IPS-NIHi11 (cell line): ENCODE measurements around the gene EFEMP1.

ENCODE experiments used
- DNase-seq: peaks from one replicate; pipeline ENCODE4 v3.0.0; 2012; ENCODE audit warnings: mixed read lengths, low spot score

EFEMP1 gene

GRCh38 chr2:55923091-55923981 lies at the start of gene EFEMP1:
TSS of gene EFEMP1 (minus strand) at chr2:55923782. CDS start at chr2:55922440, 1,342 bp downstream.
- DNase-seq, result peak; percentile 80

DNA sequence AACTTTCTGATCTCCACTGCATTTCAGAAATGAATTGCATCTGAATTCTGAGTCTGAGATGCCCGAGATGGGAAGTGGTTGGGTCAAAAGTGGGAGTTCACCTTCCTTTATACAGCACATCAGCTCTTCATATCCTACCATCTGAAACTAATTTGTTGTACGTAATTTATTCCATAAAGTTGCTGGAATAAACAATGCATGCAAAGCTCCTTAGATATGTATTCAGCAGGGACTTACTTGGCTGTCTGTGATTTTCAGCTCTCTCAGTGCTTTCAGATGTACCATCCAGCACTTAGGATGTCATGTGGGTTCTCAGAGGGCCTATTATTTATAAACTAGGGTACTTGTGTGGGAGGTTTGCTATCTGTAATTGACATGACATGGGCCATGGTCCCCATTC lies 46.9 kb upstream of the EFEMP1 start:
- DNase-seq, result no peak

GRCh38 chr2:55968941-55969340 lies 45.4 kb upstream of the EFEMP1 start:
- no peak for DNase-seq

DNA sequence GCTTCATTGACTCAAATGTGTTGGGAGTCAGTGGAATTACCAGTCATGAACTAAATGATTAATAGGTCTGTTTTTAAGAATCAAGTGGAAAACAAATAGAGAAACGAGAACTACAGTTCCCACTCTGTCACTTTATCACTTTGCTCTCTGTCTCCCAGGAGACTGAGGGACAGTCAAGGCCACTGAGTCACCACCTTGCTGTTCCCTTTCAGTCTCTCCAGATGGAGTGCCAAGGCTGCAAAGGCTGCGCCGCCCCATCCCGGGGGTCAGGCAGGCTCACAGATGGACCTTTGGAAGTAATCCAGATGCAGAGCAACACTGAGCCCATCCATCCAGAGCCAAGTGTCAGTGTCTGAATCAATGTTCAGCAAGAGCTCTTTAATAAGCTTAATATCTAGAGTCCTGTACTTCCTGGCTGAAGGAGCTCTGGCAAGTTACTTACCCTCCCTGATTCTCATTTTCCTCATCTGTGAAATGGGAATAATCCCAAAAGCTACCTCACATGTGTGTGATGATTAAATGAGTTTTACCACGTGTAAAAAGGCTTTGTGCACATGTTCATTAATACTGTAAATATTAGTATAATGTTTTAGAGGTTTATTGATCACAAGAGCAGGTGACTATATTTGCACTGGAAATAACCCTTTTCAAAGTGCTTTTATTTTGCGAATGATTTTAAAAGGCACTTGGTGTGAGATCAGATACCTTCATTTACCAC lies 43.0 kb upstream of the EFEMP1 start:
- DNase-seq, result no peak

GRCh38 chr2:55965966-55966365 lies 42.4 kb upstream of the EFEMP1 start:
- DNase-seq, result no peak

DNA sequence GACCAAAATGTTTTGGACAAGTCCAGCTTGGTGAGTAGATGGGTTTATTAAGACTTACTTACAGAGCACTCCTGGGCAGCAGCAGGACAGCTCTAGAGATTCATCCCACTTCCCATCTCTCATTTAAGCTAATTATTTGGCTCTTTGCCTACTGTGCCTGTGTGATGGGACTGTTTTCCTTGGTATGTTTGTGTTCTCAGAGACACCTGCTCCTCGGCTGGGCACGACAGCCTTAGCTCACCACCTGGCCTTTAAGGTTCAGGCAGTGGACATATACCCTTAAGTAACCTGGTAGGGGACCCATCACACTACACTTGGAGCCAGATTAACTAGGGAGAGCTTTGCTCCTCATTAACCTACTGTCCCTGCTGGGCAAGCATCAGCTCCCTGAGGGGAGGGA lies 41.7 kb upstream of the EFEMP1 start:
- DNase-seq, result no peak

- DNase-seq, result no peak
Measured at GRCh38 chr2:55962915-55963314, 39.3 kb upstream of the EFEMP1 start.

GRCh38 chr2:55961318-55961911 lies 37.8 kb upstream of the EFEMP1 start:
- DNase-seq, result peak; percentile 43

DNA sequence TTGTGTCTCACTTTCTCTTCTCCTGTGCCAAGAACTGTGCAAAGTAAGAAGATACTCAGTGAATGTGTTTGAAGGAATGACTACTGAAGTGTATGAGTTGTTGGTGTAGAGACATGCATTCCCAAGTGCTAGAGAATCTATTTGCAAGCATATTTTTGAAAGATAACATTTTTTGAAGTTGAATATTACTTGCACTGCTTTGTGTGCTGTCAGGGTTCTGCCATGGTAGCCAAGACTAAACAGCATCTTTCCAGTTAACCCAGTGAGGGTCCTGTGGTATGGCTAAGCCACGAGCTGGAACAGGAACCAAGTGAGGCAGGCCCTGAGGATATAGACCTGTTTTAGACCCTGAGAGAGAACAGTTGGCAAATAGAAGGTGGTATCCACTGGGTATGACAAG lies 35.2 kb upstream of the EFEMP1 start:
- no peak for DNase-seq

DNA sequence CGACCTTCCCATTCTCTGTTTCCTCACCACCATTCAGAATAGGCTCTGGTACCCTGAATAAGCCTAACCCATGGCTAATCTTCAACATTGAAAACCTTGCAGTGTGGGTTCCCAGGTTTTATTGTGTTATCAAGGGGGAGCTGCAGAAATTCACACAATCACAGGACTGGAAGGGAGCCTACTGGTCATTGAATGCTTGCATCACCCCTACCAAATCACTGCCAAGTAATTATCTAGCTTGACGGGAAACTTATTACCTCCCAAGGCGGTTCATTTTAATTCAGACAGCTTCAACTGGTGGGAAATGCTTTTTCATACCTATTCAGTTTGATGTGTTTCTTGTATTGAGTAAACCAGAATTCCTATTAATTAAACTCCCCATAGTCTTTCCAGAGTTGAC lies 33.6 kb upstream of the EFEMP1 start:
- no peak for DNase-seq

DNA sequence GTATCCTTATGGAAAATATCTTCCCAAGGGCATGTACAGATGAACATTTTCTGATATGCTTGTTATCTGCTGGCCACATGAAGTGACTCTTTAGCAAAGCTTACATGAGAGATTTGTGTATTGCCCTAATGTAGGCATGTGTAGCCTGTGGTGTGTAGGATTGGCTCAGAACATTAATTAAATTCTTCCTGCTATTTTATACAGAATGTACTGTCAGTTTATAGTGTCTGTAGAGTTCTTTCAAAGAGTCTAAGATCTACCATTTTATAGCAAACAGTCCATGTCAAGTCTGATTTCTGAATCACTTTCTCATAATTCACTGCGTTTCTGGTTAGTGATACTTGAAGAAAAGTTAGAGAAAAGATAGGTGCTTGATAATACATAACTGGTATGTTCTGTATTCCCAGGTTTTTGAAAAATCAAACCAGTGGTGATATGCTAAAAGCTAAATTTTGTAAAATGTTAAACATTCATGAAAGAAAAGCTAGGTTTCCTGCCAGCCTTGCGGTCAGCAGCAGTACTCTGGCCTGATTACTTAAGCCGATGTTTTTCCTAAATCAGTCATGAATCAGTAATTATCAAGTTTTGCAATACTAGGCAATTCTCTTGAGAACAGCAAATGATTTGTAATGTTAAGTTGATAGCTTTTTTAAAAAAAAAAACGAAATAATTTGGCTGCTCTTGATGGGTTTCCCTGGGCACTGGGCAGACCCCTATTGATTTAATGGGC lies 30.9 kb upstream of the EFEMP1 start:
- DNase-seq, result no peak

- DNase-seq, result no peak
Measured at GRCh38 chr2:55952415-55952814, 28.8 kb upstream of the EFEMP1 start.

DNA sequence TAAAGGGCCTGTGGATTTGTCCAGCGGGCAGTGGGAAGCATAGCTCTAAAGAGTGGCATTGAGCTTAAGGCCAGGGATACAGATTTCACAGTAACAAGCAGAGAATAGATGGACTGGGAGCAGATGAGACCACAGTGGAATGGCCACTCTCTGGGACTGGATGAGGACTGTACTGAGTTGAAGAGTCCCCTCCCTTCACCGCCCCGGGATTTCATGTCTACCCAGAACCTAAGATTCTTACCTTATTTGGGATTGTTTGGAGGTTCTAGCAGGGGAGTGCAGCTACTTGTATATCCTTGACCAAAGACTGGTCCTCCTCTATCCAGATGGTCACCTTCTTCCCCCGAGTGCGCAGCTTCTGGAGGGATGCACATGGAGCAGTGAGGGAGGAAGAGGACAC lies 28.0 kb upstream of the EFEMP1 start:
- no peak for DNase-seq

GRCh38 chr2:55949613-55950012 lies 26.0 kb upstream of the EFEMP1 start:
- DNase-seq, result no peak

DNA sequence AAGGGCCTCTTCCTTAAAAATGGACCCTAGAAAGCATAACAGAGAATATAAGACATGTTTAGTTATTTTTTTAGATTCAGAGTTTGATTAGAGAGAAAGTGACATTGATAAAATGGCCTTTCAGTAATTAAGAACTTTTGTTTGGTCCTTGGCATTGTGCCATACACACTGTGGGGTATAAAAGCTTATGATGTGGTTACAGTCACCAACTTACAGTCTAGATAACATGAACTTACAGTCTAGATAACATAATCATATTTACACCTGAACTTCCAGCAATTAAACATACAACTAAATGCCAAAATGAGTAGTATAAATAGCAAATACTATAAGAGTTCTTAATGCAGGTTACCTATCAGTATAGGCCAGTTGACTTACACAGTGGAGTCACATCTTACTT lies 25.6 kb upstream of the EFEMP1 start:
- no peak for DNase-seq

- no peak for DNase-seq
Measured at GRCh38 chr2:55948176-55948923, 24.8 kb upstream of the EFEMP1 start.

DNA sequence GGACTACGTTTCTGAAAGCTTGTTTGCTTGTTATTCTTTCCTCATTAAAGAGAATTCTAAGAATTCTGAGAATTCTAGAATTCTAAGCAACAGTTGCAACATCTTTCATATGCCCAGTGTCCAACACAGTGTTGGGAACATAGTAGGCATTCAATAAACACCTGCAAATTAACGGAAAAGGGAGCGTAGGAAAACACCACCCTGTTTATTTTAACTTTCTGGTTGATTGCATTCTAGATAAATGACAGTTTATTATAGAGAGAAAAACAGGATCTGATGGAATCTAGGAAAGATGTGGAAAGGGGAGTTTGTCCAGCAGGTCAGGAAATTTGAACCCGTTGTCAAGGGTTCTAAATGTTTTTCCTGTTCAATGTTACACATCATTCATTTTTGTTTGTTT lies 24.2 kb upstream of the EFEMP1 start:
- DNase-seq, result no peak

- DNase-seq, result no peak
Measured at GRCh38 chr2:55946793-55947192, 23.2 kb upstream of the EFEMP1 start.

DNA sequence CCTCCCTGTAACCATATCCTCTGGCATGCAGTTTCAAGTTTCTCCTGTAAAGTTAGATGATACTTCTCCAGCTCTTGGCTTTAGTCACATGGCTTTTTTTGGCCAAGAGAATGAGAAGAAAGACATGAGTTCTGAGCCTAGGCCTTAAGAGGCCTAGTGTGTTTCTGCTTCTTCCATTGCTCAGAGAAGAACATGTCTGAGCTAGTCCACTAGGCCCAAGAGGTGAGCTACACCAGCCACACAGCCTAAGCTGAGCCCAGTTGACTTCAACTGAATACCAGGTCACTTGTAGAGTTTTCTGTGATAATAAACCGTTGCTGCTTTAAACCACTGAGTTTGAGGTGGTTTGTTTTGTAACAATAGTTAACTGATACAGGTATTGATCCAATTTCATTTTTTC lies 19.9 kb upstream of the EFEMP1 start:
- DNase-seq, result no peak

- DNase-seq, result no peak
Measured at GRCh38 chr2:55936351-55936750, 12.8 kb upstream of the EFEMP1 start.

DNA sequence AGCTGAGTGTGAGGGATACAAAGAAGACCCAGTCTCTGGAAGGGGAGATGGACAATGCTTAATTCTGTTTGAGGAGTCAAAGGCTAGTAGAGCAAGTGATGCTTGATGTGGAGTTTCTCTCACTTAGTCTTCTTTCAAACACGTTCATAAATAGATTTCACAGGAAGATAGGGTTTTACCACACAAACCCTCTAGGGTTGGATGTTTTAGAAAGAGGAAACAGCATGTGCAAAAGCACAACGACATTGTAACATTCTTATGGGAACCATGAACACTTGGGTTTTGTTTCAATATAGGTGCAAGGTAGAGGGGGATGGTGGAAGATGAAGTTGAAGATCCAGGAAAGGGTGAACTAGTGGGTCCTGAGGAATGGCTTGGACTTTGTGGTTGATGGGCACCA lies 10.8 kb upstream of the EFEMP1 start:
- DNase-seq, result no peak

GRCh38 chr2:55932843-55933242 lies 9.3 kb upstream of the EFEMP1 start:
- DNase-seq, result no peak
